Activated effector memory CD4-positive, alpha-beta T cell treated with Interleukin-2 at 50 U/mL for 16 hours (primary cell): ENCODE measurements around the gene CCDC34.
"Not testable (repeated sequence)": the region's sequence is repeated elsewhere in the genome, so short reads cannot be mapped to it uniquely, and the experiment has no call there.

ENCODE experiments used
- DNase-seq: peaks from one replicate; pipeline ENCODE4 v3.0.0-alpha.2; 2020

The CCDC34 gene

GRCh38 chr11:27361649-27362431 is 1.2 kb downstream of the CCDC34 start:
- DNase-seq, result no peak

GRCh38 chr11:27358296-27358695 is 4.7 kb downstream of the CCDC34 start:
- no peak for DNase-seq

GRCh38 chr11:27357250-27357649 is 5.8 kb downstream of the CCDC34 start:
- DNase-seq, result no peak

- DNase-seq, result no peak
Measured at GRCh38 chr11:27356624-27357222, 6.3 kb downstream of the CCDC34 start.

GRCh38 chr11:27355575-27356104 is 7.4 kb downstream of the CCDC34 start:
- DNase-seq, result no peak

GRCh38 chr11:27354359-27354965 is 8.6 kb downstream of the CCDC34 start:
- no peak for DNase-seq

GRCh38 chr11:27353593-27354358 is 9.2 kb downstream of the CCDC34 start:
- DNase-seq, result no peak

- DNase-seq, result no peak
Measured at GRCh38 chr11:27352781-27353180, 10.2 kb downstream of the CCDC34 start.

GRCh38 chr11:27350511-27350910 is 12.5 kb downstream of the CCDC34 start:
- DNase-seq, result no peak

- DNase-seq, result no peak
Measured at GRCh38 chr11:27349919-27350318, 13.1 kb downstream of the CCDC34 start.

- DNase-seq, result no peak
Measured at GRCh38 chr11:27348340-27348873, 14.6 kb downstream of the CCDC34 start.

- DNase-seq, result no peak
Measured at GRCh38 chr11:27347359-27348339, 15.4 kb downstream of the CCDC34 start.

GRCh38 chr11:27339941-27340340 is 23.1 kb downstream of the CCDC34 start:
- DNase-seq, result no peak

- DNase-seq, result not testable (repeated sequence)
Measured at GRCh38 chr11:27334764-27335163, 28.3 kb downstream of the CCDC34 start.

GRCh38 chr11:27331981-27332380 is 31.0 kb downstream of the CCDC34 start:
- DNase-seq, result no peak

- no peak for DNase-seq
Measured at GRCh38 chr11:27330633-27331270, 32.3 kb downstream of the CCDC34 start.

- no peak for DNase-seq
Measured at GRCh38 chr11:27329867-27330632, 33.0 kb downstream of the CCDC34 start.

- DNase-seq, result no peak
Measured at GRCh38 chr11:27328614-27329013, 34.4 kb downstream of the CCDC34 start.

GRCh38 chr11:27327064-27327463 is 36.0 kb downstream of the CCDC34 start:
- DNase-seq, result not testable (repeated sequence)

GRCh38 chr11:27322196-27322595 is 40.8 kb downstream of the CCDC34 start:
- not testable (repeated sequence) for DNase-seq
